HCT116 (cell line): ENCODE measurements around the gene ITGA1.

Source experiments
- EZH2 ChIP-seq: fragments of 200-600 bp; sonication (generic); IDR thresholded peaks from 2 replicates; pipeline ENCODE4 v1.6.1; 2017; ENCODE audit warnings: antibody characterized with exemption, mixed run types
- EZH2phosphoT487 ChIP-seq: fragments of 200-600 bp; IDR thresholded peaks from 2 replicates; pipeline ENCODE4 v1.6.1; 2018; ENCODE audit warnings: antibody characterized with exemption, borderline replicate concordance
- POLR2A ChIP-seq: IDR thresholded peaks from 2 replicates; pipeline ENCODE4 v1.7.0; 2011; ENCODE audit warnings: borderline replicate concordance; ENCODE audit not compliant: insufficient read depth, insufficient read length; ENCODE audit errors: extremely low read depth
- POLR2AphosphoS5 ChIP-seq: IDR thresholded peaks from 2 replicates; pipeline ENCODE4 v1.6.1; 2011; ENCODE audit warnings: mild to moderate bottlenecking, low read depth, low read length, moderate library complexity
- RAD21 ChIP-seq: IDR thresholded peaks from 2 replicates; pipeline ENCODE4 v1.6.1; 2012; ENCODE audit warnings: low read depth, mild to moderate bottlenecking
- SIN3A ChIP-seq: IDR thresholded peaks from 2 replicates; pipeline ENCODE4 v1.6.1; 2012; ENCODE audit warnings: low read depth
- SRF ChIP-seq: IDR thresholded peaks from 2 replicates; pipeline ENCODE4 v1.6.1; 2012; ENCODE audit warnings: low read depth
- ZFX ChIP-seq: fragments of 450-650 bp; IDR thresholded peaks from 2 replicates; pipeline ENCODE4 v1.6.1; 2017
- TF ChIP-seq, protein P1 (sequence below), 3 experiments: fragments of 200-600 bp in 1 of 3; sonication (generic) in 1 of 3; IDR thresholded peaks in 2 of 3; conservative IDR thresholded peaks in 1 of 3; 2 replicates each; pipeline ENCODE4 v1.5.1; 2012 to 2017; ENCODE audit warnings: low read depth in 2 of 3, low read length in 2 of 3, antibody characterized with exemption in 1 of 3, borderline replicate concordance in 1 of 3, control low read depth in 1 of 3, mild to moderate bottlenecking in 1 of 3, mixed read lengths in 1 of 3, mixed run types in 1 of 3, moderate library complexity in 1 of 3; ENCODE audit not compliant: insufficient read depth in 1 of 3
- TF ChIP-seq, protein P2 (sequence below): IDR thresholded peaks from 2 replicates; pipeline ENCODE4 v1.6.1; 2011; ENCODE audit warnings: mild to moderate bottlenecking, low read length, moderate library complexity; ENCODE audit not compliant: insufficient replicate concordance; ENCODE audit errors: extremely low read depth
- TF ChIP-seq, protein P3 (sequence below): IDR thresholded peaks from 2 replicates; pipeline ENCODE4 v1.6.1; 2012; ENCODE audit warnings: low read depth

DNA sequence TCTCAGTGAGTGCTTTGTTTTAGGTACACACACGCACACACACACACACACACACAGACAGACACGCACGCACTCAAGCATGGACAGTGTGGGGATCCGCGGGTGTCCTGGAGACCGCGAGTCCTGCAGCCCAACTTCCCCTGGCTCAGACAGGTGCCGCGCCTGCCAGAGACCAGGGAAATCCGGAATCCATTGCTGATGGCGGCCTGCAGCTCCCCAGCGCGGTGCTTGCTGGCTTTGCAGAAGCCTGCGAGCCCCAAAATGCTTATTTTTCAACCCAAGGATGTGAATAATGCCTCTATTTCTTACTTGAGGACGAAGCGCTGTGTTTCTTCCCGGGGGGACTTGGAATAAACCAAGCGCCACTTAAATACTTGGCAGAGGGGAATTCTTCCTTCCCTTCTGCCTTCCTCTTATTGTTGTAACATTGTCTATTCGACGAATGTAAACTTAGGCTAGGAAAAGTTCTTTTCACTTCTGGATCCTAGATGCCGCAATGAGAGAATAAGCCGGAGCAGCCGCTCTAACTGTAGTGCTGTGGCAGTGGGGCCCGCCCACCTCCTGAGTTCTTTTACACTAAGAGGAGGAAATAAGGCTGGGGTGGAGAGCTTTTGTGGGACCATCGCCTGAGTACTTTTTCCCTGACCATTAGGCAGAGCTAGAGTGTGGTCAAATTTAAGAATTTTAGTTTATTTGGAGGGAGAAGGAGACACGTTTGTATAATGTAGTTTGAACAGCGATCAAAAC, 202.2 kb downstream of the ITGA1 start:
- TF ChIP-seq POLR2AphosphoS5 (no peak), EZH2 (no peak), EZH2phosphoT487 (no peak), POLR2A (no peak), RAD21 (peak; percentile 55), SRF (no peak), SIN3A (0 out of 2 replicates have a peak, but pooled peaks have one; percentile 13), ZFX (no peak; the same call in 1 of the 2 replicates)
- TF ChIP-seq, protein P1, sequence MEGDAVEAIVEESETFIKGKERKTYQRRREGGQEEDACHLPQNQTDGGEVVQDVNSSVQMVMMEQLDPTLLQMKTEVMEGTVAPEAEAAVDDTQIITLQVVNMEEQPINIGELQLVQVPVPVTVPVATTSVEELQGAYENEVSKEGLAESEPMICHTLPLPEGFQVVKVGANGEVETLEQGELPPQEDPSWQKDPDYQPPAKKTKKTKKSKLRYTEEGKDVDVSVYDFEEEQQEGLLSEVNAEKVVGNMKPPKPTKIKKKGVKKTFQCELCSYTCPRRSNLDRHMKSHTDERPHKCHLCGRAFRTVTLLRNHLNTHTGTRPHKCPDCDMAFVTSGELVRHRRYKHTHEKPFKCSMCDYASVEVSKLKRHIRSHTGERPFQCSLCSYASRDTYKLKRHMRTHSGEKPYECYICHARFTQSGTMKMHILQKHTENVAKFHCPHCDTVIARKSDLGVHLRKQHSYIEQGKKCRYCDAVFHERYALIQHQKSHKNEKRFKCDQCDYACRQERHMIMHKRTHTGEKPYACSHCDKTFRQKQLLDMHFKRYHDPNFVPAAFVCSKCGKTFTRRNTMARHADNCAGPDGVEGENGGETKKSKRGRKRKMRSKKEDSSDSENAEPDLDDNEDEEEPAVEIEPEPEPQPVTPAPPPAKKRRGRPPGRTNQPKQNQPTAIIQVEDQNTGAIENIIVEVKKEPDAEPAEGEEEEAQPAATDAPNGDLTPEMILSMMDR (IDR thresholded peaks at IDR 0.05 in 2 of 3, conservative IDR thresholded peaks at IDR 0.05 in 1 of 3; ENCODE audit: borderline replicate concordance in 1 of 3, insufficient read depth in 1 of 3, low read depth in 2 of 3, low read length in 2 of 3) = peak in 2 of 3 experiments; percentile 13 to 35; a peak in 2 of 6 replicates
- TF ChIP-seq, protein P2, sequence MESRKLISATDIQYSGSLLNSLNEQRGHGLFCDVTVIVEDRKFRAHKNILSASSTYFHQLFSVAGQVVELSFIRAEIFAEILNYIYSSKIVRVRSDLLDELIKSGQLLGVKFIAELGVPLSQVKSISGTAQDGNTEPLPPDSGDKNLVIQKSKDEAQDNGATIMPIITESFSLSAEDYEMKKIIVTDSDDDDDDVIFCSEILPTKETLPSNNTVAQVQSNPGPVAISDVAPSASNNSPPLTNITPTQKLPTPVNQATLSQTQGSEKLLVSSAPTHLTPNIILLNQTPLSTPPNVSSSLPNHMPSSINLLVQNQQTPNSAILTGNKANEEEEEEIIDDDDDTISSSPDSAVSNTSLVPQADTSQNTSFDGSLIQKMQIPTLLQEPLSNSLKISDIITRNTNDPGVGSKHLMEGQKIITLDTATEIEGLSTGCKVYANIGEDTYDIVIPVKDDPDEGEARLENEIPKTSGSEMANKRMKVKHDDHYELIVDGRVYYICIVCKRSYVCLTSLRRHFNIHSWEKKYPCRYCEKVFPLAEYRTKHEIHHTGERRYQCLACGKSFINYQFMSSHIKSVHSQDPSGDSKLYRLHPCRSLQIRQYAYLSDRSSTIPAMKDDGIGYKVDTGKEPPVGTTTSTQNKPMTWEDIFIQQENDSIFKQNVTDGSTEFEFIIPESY = no peak
- TF ChIP-seq, protein P3, sequence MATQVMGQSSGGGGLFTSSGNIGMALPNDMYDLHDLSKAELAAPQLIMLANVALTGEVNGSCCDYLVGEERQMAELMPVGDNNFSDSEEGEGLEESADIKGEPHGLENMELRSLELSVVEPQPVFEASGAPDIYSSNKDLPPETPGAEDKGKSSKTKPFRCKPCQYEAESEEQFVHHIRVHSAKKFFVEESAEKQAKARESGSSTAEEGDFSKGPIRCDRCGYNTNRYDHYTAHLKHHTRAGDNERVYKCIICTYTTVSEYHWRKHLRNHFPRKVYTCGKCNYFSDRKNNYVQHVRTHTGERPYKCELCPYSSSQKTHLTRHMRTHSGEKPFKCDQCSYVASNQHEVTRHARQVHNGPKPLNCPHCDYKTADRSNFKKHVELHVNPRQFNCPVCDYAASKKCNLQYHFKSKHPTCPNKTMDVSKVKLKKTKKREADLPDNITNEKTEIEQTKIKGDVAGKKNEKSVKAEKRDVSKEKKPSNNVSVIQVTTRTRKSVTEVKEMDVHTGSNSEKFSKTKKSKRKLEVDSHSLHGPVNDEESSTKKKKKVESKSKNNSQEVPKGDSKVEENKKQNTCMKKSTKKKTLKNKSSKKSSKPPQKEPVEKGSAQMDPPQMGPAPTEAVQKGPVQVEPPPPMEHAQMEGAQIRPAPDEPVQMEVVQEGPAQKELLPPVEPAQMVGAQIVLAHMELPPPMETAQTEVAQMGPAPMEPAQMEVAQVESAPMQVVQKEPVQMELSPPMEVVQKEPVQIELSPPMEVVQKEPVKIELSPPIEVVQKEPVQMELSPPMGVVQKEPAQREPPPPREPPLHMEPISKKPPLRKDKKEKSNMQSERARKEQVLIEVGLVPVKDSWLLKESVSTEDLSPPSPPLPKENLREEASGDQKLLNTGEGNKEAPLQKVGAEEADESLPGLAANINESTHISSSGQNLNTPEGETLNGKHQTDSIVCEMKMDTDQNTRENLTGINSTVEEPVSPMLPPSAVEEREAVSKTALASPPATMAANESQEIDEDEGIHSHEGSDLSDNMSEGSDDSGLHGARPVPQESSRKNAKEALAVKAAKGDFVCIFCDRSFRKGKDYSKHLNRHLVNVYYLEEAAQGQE = no peak
